GM12878 (cell line): ENCODE data around the gene MX1. TPM values are rescaled to one million over a fixed set of nuclear protein-coding genes. Genes with fewer than 3 reads are reported as not detected.

Source experiments
- ATF7 ChIP-seq: fragments of 450-650 bp; IDR thresholded peaks from 2 replicates; pipeline ENCODE4 v1.6.1; 2016; ENCODE audit warnings: low read depth, mild to moderate bottlenecking
- BCLAF1 ChIP-seq: fragments of 450-650 bp; IDR thresholded peaks from 2 replicates; pipeline ENCODE4 v1.6.1; 2017; ENCODE audit warnings: antibody characterized with exemption, mild to moderate bottlenecking, moderate library complexity
- BRCA1 ChIP-seq: IDR thresholded peaks from 2 replicates; pipeline ENCODE4 v1.6.1; 2011; ENCODE audit warnings: low read depth, low read length, improper control_type of control experiment
- CHD2 ChIP-seq: IDR thresholded peaks from 2 replicates; pipeline ENCODE4 v1.6.1; 2011; ENCODE audit warnings: low read depth, low read length, improper control_type of control experiment, borderline replicate concordance
- EZH2 ChIP-seq: IDR thresholded peaks from 2 replicates; pipeline ENCODE4 v1.6.1; 2012; ENCODE audit warnings: low read depth, mild to moderate bottlenecking, control low read depth, inconsistent platforms, low read length, borderline replicate concordance; ENCODE audit not compliant: control insufficient read depth
- FOS ChIP-seq: IDR thresholded peaks from 3 replicates; pipeline ENCODE4 v1.6.1; 2011; ENCODE audit warnings: borderline replicate concordance; ENCODE audit not compliant: insufficient read length; ENCODE audit errors: extremely low read depth
- FOXK2 ChIP-seq: fragments of 450-650 bp; IDR thresholded peaks from 2 replicates; pipeline ENCODE4 v1.6.1; 2017; ENCODE audit warnings: mild to moderate bottlenecking, moderate library complexity
- GABPA ChIP-seq: IDR thresholded peaks from 2 replicates; pipeline ENCODE4 v1.6.1; 2014; ENCODE audit warnings: antibody characterized with exemption, low read depth, mild to moderate bottlenecking, inconsistent platforms
- HCFC1 ChIP-seq: fragments of 150-350 bp; IDR thresholded peaks from 2 replicates; pipeline ENCODE4 v1.6.1; 2014; ENCODE audit warnings: low read length
- IKZF1 ChIP-seq: fragments of 450-650 bp; conservative IDR thresholded peaks from 2 replicates; pipeline ENCODE4 v1.6.1; 2017; ENCODE audit warnings: antibody characterized with exemption, mild to moderate bottlenecking
- JUND ChIP-seq: IDR thresholded peaks from 2 replicates; pipeline ENCODE4 v1.6.1; 2012; ENCODE audit warnings: low read depth, mild to moderate bottlenecking, low read length, improper control_type of control experiment, moderate library complexity
- KDM1A ChIP-seq: fragments of 200-600 bp; sonication (generic); IDR thresholded peaks from 2 replicates; pipeline ENCODE4 v1.6.1; 2016; ENCODE audit warnings: borderline replicate concordance
- MAX ChIP-seq: IDR thresholded peaks from 2 replicates; pipeline ENCODE4 v1.6.1; 2012; ENCODE audit warnings: low read depth, low read length, improper control_type of control experiment
- PAX5 ChIP-seq: IDR thresholded peaks from 2 replicates; pipeline ENCODE4 v1.6.1; 2011; ENCODE audit warnings: low read depth, low read length, borderline replicate concordance
- POU2F2 ChIP-seq: IDR thresholded peaks from 3 replicates; pipeline ENCODE4 v1.6.1; 2011; ENCODE audit warnings: low read depth, mild to moderate bottlenecking, low read length, borderline replicate concordance
- RAD21 ChIP-seq: IDR thresholded peaks from 2 replicates; pipeline ENCODE4 v1.6.1; 2011; ENCODE audit warnings: mild to moderate bottlenecking, low read depth, low read length, moderate library complexity; ENCODE audit not compliant: insufficient read depth
- RELB ChIP-seq: fragments of 450-650 bp; IDR thresholded peaks from 2 replicates; pipeline ENCODE4 v1.6.1; 2017; ENCODE audit warnings: low read depth, mild to moderate bottlenecking, moderate library complexity
- SIN3A ChIP-seq: IDR thresholded peaks from 2 replicates; pipeline ENCODE4 v1.6.1; 2012; ENCODE audit warnings: low read depth, low read length, improper control_type of control experiment
- SIX5 ChIP-seq: IDR thresholded peaks from 2 replicates; pipeline ENCODE4 v1.6.1; 2011; ENCODE audit warnings: mild to moderate bottlenecking, low read depth, low read length, moderate library complexity; ENCODE audit not compliant: severe bottlenecking
- SP1 ChIP-seq: IDR thresholded peaks from one replicate; pipeline ENCODE4 v1.6.1; 2011; ENCODE audit warnings: low read depth, low read length
- TBL1XR1 ChIP-seq: IDR thresholded peaks from 2 replicates; pipeline ENCODE4 v1.6.1; 2012; ENCODE audit warnings: low read depth, low read length, improper control_type of control experiment
- ZBTB4 ChIP-seq: fragments of 450-650 bp; formaldehyde crosslinking; IDR thresholded peaks from 2 replicates; pipeline ENCODE4 v1.4.0; 2022; ENCODE audit warnings: mild to moderate bottlenecking, moderate library complexity
- polyA plus RNA-seq, 11 experiments: library from polyadenylated mRNA; depleted of rRNA in 4 of 11; unstranded in 6 of 11; stranded (reverse) in 5 of 11; fragments of >200 nt; fragmentation: Nextera tagmentation in 4 of 11; fragmentation: Illumina TruSeq in 1 of 11; extraction: Ambion mirVana in 4 of 11; extraction: Trizol in 1 of 11; gene quantifications; 1 replicate in 1 of 11; 2 replicates in 10 of 11; pipeline versions ENCODE4 v1.2.1 to v1.2.3, GENCODE V29; 2011 to 2016; ENCODE audit warnings: inconsistent platforms in 2 of 11, missing spikeins in 2 of 11, low read depth in 1 of 11
- total RNA-seq, 4 experiments: library from RNA; depleted of rRNA in 3 of 4; stranded (reverse); fragments of >200 nt in 3 of 4; fragmentation: Illumina TruSeq in 1 of 4; extraction: Trizol in 1 of 4; gene quantifications; 2 replicates each; pipeline versions ENCODE4 v1.2.1 to v1.2.3, GENCODE V29; 2013 to 2021

The MX1 gene
- total and polyA plus RNA-seq, 10 of the 15 experiments (the other 5 are each of a cell fraction or from before 2014, with no cell fraction given), result 75.9 to 385 (median 302) TPM

- TF ChIP-seq MAX (peak; percentile 53; the same call in 1 of the 2 replicates), FOS (no peak), JUND (no peak), ATF7 (no peak), SP1 (no peak), SIX5 (no peak), FOXK2 (no peak), HCFC1 (no peak; the same call in 1 of the 2 replicates), TBL1XR1 (peak; percentile 53; the same call in 1 of the 2 replicates), EZH2 (no peak), PAX5 (0 out of 2 replicates have a peak, but pooled peaks have one; percentile 7), BRCA1 (peak; percentile 63), POU2F2 (peak; percentile 87), ZBTB4 (CRISPR knock-in tag) (no peak), RAD21 (no peak), GABPA (no peak), CHD2 (peak; percentile 96), KDM1A (no peak), RELB (no peak), IKZF1 (peak; percentile 57; the same call in 1 of the 2 replicates), BCLAF1 (no peak), SIN3A (peak; percentile 77)
Measured at GRCh38 chr21:41425954-41426675, at the start of gene MX1 (continued).
